Small intestine (tissue), 7 donors: ENCODE results near the gene IDH3G. TPM values are rescaled to one million over a fixed set of nuclear protein-coding genes. Genes with fewer than 3 reads are reported as not detected.
A peak's percentile ranks its signal among the peaks of the same experiment; 100 is the strongest.

ENCODE experiments used
- DNase-seq, 2 donors: peaks; one replicate each; pipeline versions ENCODE4 v3.0.0 to v3.0.0-alpha.2; 2013
- FAIRE-seq: peaks from 2 replicates; lab custom pipeline; 2012; peaks lifted over from hg19 to GRCh38; lab: Jason Lieb, UNC
- H3K27ac ChIP-seq, 3 donors: one replicate each; pipeline ENCODE4 v1.5.1; 2013; ENCODE audit warnings: low read length in 2 of 3, mild to moderate bottlenecking in 2 of 3, control low read depth in 1 of 3, inconsistent platforms in 1 of 3, low read depth in 1 of 3, moderate library complexity in 1 of 3
- H3K27me3 ChIP-seq, 3 donors: one replicate each; pipeline ENCODE4 v1.6.1; 2013; ENCODE audit warnings: low read length in 3 of 3, inconsistent platforms in 1 of 3; ENCODE audit not compliant: control insufficient read depth in 3 of 3, insufficient read depth in 3 of 3
- H3K36me3 ChIP-seq, 3 donors: one replicate each; pipeline ENCODE4 v1.6.1; 2013; ENCODE audit warnings: low read length in 3 of 3, inconsistent platforms in 1 of 3, low read depth in 1 of 3, mild to moderate bottlenecking in 1 of 3, moderate library complexity in 1 of 3; ENCODE audit not compliant: control insufficient read depth in 3 of 3, insufficient read depth in 2 of 3
- H3K4me1 ChIP-seq, 3 donors: one replicate each; pipeline ENCODE4 v1.6.1; 2013; ENCODE audit warnings: low read length in 2 of 3, inconsistent platforms in 1 of 3, low read depth in 1 of 3, mild to moderate bottlenecking in 1 of 3, moderate library complexity in 1 of 3; ENCODE audit not compliant: control insufficient read depth in 3 of 3, insufficient read depth in 2 of 3
- H3K4me3 ChIP-seq, 3 donors: one replicate each; pipeline ENCODE4 v1.5.1; 2013; ENCODE audit warnings: low read length in 3 of 3, control low read depth in 1 of 3, inconsistent platforms in 1 of 3, low read depth in 1 of 3, mild to moderate bottlenecking in 1 of 3, moderate library complexity in 1 of 3
- H3K9me3 ChIP-seq, 2 donors: one replicate each; pipeline ENCODE4 v1.6.1; 2013; ENCODE audit warnings: low read depth in 1 of 2, low read length in 1 of 2; ENCODE audit not compliant: control insufficient read depth in 2 of 2, insufficient read depth in 1 of 2
- WGBS, 3 donors: extraction: QIAGEN DNeasy Blood & Tissue Kit; methylation state at CpG; one replicate each; pipeline ENCODE4 v1.1.7; 2013; 5-methylcytosine and 5-hydroxymethylcytosine counted together
- polyA plus RNA-seq, 4 donors: library from polyadenylated mRNA; stranded (reverse) in 3 of 4; unstranded in 1 of 4; fragments of 200-250 nt in 3 of 4; fragments of 120-200 nt in 1 of 4; gene quantifications; one replicate each; pipeline versions ENCODE4 v1.2.1 to v1.2.3, GENCODE V29; 2013
- donor health status: healthy with polysubstance abuse.
- donor health status: control.
- donor health status: control.
- donor health status: Bipolar disorder and iron deficiency.
- donor health status: healthy.

Gene IDH3G
- polyA plus RNA-seq, 4 donors = 59.9 to 114 (median 85.5) TPM

DNA sequence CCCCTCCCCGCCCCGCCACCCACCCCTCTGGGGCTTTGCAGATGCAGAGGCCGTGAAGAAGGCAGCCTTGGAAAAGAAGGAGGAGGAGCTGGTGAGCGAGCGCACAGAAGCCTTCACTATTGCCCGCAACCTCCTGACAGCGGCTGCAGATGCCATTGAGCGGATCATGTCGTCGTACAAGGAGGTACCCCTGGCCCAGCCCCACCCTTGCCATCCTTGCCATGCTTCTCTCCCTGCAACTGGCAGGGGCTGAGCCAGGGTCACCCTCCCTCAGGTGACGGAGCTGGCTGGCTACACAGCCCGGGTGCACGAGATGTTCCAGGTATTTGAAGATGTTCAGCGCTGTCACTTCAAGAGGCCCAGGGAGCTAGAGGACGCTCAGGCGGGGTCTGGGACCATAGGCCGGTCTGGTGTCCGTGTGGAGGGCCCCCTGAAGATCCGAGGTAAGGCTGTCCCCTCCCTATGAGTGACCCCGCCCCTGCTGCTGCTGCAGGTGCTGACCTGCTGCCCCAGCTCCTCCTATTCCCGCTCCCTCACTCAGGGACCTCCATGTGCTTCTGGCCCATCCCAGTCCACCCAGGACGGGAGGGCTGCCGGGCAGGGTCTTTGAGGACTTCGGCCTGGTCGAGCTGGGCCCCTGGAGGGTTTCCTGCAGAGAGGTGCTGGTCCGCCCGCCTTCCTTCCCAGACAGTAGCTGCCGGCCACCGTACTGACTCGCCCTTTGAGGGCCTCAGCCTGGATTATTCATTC lies 57.9 kb downstream of the IDH3G start:
- Histone ChIP-seq H3K27me3 (no peaks in the 10 kb centered on the region), H3K4me1 (peaks cover 0 to 12% (median 3%) of the 10 kb centered on the region in 3 donors), H3K27ac (peak overlapping the region in 1 of 3 donors; percentile 38), H3K4me3 (no peak overlapping the region), H3K36me3 (peaks cover 0 to 49% (median 0%) of the 10 kb centered on the region in 3 donors), H3K9me3 (peaks cover 0 to 6% of the 10 kb centered on the region in 2 donors)
- 69 to 79% (median 77%) methylated on average over 25 to 30 of the region's 30 CpGs for WGBS, 3 donors
- no peak for DNase-seq
- FAIRE-seq = no peak

Other genes with a start within 250 kb of the IDH3G start
- gene CCNQ, start 195.2 kb downstream of the IDH3G start, polyA plus RNA-seq = 10 to 100 TPM; 14.9 to 41.9 (median 34.4) TPM
- 1 to 10 TPM in 1 of 4 donors, under 1 TPM in 1, not detected in 2; 0.06 to 5.5 TPM for gene DUSP9, start 147.2 kb downstream of the IDH3G start, polyA plus RNA-seq
- 10 to 100 TPM in 1 of 4 donors, 1 to 10 TPM in 2, not detected in 1; 1.1 to 54.5 (median 1.4) TPM for gene PNCK, start 120.6 kb downstream of the IDH3G start, polyA plus RNA-seq
- gene SLC6A8, start 106.4 kb downstream of the IDH3G start, polyA plus RNA-seq = 100 to 1,000 TPM in 1 of 4 donors, 10 to 100 TPM in 3; 34.0 to 140 (median 59.2) TPM
- gene BCAP31, start 70.0 kb downstream of the IDH3G start, polyA plus RNA-seq = 100 to 1,000 TPM in 2 of 4 donors, 10 to 100 TPM in 2; 68.4 to 243 (median 152) TPM
- gene ABCD1, start 69.5 kb downstream of the IDH3G start, polyA plus RNA-seq = 10 to 100 TPM; 10.1 to 37.3 (median 20.4) TPM
- gene PLXNB3, start 30.1 kb downstream of the IDH3G start, polyA plus RNA-seq = 1 to 10 TPM in 1 of 4 donors, under 1 TPM in 2, not detected in 1; 0.54 to 1.6 (median 0.66) TPM
- 1 to 10 TPM in 1 of 4 donors, under 1 TPM in 2, not detected in 1; 0.15 to 1.1 (median 0.27) TPM for gene SRPK3, start 13.3 kb downstream of the IDH3G start, polyA plus RNA-seq
- 100 to 1,000 TPM; 288 to 694 (median 446) TPM for gene SSR4, start 293 bp upstream of the IDH3G start, polyA plus RNA-seq
- 10 to 100 TPM in 1 of 4 donors, 1 to 10 TPM in 2, under 1 TPM in 1; 0.22 to 11.5 (median 2.4) TPM for gene PDZD4, start 36.2 kb upstream of the IDH3G start, polyA plus RNA-seq
- 10 to 100 TPM in 1 of 4 donors, 1 to 10 TPM in 1, under 1 TPM in 1, not detected in 1; 0.54 to 16.3 (median 2.1) TPM for gene L1CAM, start 91.8 kb upstream of the IDH3G start, polyA plus RNA-seq
- 1 to 10 TPM in 1 of 4 donors, under 1 TPM in 1, not detected in 2; 0.31 to 3.5 TPM for gene AVPR2, start 110.3 kb upstream of the IDH3G start, polyA plus RNA-seq
- gene ARHGAP4, start 131.9 kb upstream of the IDH3G start, polyA plus RNA-seq = 10 to 100 TPM; 29.8 to 63.0 (median 49.0) TPM
- 100 to 1,000 TPM in 3 of 4 donors, 10 to 100 TPM in 1; 55.6 to 152 (median 107) TPM for gene NAA10, start 140.7 kb upstream of the IDH3G start, polyA plus RNA-seq
- gene RENBP, start 150.3 kb upstream of the IDH3G start, polyA plus RNA-seq = 100 to 1,000 TPM in 1 of 4 donors, 10 to 100 TPM in 2, 1 to 10 TPM in 1; 5.1 to 114 (median 21.9) TPM
- gene HCFC1, start 177.4 kb upstream of the IDH3G start, polyA plus RNA-seq = 10 to 100 TPM in 2 of 4 donors, 1 to 10 TPM in 2; 7.6 to 32.9 (median 19.5) TPM
- gene TMEM187, start 178.4 kb upstream of the IDH3G start, polyA plus RNA-seq = 10 to 100 TPM in 1 of 4 donors, 1 to 10 TPM in 3; 4.2 to 10.1 (median 6.0) TPM
- 100 to 1,000 TPM in 3 of 4 donors, 10 to 100 TPM in 1; 57.2 to 135 (median 117) TPM for gene IRAK1, start 225.5 kb upstream of the IDH3G start, polyA plus RNA-seq